Stimulated activated CD8-positive, alpha-beta memory T cell treated with anti-CD3 and anti-CD28 coated beads, Interleukin-7, amount 100 ng/mL, for 1 hour (primary cell): ENCODE measurements around the gene ZNF750.
A peak's percentile ranks its signal among the peaks of the same experiment; 100 is the strongest.

Experiments
- DNase-seq, 2 donors: peaks; one replicate each; pipeline ENCODE4 v3.0.0-alpha.2; 2020; ENCODE audit warnings: low read depth in 2 of 2

The ZNF750 gene

DNA sequence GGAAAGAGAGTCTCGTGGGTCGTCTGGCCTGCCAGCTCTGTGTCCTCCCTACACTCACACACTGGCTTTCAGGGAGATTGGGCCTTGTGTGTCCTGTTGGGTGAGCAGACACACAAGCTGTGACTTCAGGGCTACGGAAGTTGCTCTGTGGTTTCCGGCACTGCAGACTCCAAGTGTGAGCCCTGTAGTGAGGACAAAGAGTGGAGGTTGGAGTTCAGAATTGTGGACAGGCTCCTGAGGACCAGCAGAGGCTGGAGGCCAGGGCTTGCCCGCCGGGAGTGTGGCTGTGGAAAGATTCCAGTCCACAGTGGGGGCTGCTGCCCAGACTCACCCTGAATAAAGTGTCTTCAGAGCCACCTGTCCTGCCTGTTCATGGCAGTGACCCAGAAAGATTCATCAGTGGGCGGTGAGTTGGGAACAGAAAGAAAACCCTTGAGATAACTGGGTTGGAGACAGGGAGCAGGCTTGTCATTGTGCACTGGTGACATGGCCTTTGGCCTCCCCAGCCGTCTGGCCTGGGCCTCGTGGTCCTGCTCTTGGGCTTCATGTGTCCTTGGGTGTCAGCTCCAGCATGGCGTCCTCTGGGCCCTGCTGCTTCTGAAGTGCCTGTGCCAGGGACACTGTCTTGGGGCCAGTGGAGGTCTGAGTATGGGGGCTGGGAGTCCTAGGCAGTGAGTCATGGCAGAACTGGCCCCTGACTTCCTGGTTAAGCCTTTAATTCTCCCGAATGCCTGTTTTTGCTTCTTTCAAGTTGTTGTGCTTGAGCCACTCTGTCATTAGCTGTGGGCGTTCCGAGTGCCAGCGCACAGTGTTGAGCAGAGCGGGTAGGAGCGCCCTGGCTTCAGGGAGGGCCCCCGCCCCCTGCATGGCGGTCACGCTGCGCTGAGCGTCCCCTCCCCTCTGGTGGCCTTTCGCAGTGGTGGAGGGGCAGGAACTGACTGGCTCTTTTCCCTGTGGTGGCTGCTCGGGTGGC, 19.9 kb upstream of the ZNF750 start:
- DNase-seq = peak in 1 of 2 donors; percentile 22

DNA sequence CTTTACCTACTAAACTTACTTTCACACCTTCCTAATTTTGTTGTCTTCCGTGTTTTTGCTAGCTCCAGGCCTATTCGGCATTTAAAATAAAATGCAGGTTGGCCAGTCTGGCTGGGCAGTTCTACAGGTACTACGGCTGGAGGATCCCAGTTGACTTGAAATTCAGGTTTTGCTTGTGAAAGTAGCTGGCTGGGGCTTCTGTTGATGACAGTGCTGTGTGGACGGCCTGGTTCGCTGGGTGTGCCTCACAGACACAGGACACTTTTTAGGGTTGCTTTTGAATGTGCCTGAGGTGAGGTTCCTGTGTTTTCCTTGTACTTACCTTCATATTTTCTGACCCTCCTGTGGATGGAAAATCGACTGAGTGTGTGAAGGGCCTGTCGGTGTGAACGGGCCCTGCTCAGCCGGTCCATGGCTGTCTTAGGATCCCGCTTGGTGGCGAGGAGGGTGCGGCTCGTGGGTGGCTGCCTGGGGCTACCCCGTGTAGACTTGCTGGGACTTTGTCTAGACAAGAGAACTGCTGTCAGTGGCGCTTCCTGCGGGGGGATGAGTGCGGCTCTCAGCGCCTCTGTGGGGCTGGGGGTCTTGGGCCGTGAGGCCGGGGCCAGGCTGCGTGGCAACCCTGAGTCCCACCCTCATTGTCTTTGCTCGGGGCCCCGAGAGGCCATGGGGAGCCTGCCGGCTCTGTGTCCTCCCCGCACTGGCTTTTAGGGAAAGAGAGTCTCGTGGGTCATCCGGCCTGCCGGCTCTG, 18.7 kb upstream of the ZNF750 start:
- no peak for DNase-seq

- no peak for DNase-seq
These were observed 16.5 kb upstream of the ZNF750 start for GRCh38 chr17:82856361-82856760.

DNA sequence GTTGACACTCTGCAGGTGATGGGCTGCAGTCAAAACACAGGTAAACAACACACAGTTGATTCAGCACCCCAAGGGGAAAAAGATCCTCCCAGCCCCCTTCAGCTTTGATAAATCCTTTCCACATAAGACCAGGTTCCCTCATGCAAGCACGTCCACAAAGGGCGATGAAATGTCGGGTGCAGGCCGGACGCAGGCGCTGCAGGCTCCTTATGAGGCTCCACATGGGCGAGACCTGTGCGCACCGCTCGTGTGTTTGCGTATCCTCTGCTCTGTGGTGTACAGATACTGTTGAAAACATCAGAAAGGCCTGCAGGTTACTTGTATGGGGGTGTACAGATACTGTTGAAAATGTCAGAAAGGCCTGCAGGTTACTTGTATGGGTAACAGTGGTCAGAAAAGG, 14.4 kb upstream of the ZNF750 start:
- no peak for DNase-seq

DNA sequence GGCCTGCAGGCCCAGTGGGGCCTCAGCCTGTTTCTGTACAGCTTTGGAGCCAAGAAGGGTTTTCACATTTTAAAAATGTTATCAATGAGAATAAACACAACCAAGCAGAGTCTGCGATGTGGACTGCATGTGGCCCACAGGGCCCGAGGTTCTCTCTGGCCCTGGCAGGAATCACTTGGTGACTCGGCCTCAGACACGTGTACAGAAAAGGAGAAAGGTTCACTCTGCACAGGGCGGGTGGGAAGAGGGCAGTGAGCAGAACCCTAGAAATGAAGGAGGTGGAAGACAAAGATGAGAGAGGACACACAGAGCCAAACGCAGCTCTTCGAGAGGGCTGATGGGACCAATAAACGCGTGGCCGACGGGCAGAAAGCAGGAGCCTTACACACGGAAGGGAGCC, 11.6 kb upstream of the ZNF750 start:
- DNase-seq = no peak

DNA sequence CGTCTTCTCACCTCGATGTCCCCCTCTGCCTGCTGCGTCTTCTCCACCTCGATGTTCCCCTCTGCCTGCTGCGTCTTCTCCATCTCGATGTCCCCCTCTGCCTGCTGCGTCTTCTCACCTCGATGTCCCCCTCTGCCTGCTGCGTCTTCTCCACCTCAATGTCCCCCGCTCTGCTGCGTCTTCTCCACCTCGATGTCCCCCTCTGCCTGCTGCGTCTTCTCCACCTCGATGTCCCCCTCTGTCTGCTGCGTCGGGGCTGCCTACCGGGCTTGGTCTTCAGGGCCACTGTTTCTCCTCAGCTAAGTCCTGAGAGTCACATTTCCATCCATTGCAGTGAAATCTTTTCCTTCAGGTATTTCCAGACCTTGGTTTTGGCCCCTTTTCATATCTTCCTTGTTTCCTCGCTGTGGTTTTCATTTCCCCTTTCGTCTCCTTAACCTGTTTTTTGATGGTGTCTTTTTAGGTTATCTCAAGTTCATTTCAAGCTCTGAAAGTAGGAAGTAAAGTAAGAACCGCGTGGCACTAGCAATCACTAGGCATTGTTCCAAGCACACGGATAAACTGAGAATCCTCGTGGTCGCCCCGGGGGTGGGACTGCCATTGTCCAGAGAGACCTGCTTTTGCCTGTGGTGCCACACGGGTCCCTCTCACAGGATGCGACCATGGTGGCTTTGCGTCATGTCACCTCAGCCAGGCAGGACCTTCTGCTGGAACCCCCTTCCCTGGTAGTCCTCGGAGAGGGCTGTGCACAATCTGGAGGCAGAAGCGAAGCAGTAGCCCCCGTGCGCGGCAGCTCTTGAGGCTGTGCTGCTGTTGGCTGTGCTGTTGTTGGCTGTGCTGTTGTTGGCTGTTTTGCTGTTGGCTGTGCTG, 9.5 kb upstream of the ZNF750 start:
- DNase-seq = no peak

DNA sequence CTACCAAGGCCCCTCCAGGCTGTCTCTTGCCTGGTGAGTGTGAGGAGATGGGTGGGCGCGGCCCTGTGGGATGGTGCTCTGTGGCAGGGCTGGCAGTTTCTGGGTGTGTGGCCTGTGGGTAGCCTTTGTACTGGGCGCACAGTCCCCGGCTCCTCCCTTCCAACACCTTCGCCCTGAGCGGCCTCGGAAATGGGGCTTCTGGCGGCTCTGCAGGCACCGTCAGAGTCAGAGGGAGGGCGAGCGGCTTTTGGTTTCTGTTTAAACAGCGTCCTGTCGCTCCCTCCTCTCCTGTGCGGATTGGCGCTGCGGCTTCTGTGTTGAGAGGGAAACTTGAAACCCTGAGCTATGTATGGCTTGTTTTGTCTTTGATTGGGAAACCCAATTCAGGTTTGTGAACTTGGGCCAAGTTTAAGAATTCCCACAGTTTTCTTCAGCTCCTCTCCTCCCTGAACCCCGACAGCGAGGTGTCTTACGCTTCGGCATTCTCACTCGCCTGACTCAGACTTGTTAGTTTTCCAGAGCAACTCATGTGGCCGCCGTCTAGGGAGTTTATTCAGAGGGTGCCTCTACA, 8.3 kb upstream of the ZNF750 start:
- peak in 1 of 2 donors; percentile 17 for DNase-seq

DNA sequence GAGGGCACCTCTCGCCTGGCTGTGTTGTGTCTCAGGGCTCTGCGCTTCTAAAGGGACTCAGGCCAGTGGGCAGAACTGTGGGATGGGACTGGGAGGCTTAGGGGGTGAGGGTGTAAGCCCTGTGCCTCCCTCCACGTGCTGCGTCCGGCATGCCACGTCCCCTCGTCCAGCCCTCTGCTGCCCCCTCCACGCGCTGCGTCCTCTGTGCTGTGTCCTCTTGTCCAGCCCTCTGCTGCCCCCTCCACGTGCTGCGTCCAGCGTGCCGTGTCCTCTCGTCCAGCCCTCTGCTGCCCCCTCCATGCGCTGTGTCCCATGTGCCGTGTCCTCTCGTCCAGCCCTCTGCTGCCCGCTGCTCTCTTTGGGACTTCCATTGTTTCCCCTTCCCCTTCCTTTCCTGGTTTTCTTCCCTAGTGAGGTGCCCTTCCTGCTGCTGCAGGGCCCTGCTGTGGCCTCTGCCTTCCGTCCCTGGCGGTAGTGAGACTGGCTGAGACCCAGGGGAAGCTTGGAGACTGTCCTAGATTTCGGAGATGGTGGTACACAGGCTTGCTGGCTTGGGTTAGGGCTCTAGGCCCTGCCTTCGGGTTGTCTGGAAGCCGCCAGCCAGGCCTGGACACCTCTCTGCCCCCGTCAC, 6.4 kb upstream of the ZNF750 start:
- DNase-seq = no peak

DNA sequence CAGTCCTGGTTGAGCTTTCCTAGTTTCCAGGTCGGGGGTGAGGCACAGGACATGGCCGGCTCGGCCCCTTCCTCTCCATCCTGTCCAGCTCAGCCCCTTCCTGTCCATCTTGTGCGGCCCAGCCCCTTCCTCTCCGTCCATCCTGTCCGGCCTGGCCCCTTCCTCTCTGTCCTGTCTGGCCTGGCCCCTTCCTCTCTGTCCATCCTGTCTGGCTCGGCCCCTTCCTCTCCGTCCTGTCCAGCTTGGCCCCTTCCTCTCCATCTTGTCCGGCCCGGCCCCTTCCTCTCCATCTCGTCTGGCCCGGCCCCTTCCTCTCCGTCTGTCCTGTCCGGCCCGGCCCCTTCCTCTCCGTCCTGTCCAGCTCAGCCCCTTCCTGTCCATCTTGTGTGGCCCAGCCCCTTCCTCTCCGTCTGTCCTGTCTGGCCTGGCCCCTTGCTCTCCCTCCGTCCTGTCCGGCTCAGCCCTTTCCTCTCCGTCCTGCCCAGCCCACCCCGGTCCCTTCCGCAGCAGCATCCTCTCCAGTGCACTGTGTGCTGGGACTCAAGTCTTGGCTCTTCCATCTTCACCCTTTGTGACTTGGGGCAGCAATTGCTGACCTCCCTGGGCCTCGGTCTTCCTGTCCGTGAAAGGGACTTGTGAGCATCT, 5.5 kb upstream of the ZNF750 start:
- no peak for DNase-seq

DNA sequence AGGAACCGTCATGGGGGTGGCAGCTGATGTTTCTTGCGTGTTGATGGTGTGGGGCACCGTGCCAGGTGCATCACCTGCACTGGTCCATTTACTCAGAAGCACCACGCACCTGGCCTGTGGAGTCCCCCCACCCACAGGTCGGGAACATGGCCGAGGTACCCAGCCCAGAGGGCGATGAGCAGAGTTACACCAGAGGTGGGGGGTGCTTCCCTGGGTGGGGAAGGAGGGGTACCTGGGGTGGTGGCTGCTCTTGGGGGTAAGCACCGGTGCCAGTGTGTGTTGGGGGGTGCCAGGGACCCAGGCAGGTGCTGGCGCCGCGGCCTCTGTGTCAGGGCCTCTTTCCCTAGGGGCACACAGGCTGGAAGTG, 5.0 kb upstream of the ZNF750 start:
- DNase-seq = no peak

DNA sequence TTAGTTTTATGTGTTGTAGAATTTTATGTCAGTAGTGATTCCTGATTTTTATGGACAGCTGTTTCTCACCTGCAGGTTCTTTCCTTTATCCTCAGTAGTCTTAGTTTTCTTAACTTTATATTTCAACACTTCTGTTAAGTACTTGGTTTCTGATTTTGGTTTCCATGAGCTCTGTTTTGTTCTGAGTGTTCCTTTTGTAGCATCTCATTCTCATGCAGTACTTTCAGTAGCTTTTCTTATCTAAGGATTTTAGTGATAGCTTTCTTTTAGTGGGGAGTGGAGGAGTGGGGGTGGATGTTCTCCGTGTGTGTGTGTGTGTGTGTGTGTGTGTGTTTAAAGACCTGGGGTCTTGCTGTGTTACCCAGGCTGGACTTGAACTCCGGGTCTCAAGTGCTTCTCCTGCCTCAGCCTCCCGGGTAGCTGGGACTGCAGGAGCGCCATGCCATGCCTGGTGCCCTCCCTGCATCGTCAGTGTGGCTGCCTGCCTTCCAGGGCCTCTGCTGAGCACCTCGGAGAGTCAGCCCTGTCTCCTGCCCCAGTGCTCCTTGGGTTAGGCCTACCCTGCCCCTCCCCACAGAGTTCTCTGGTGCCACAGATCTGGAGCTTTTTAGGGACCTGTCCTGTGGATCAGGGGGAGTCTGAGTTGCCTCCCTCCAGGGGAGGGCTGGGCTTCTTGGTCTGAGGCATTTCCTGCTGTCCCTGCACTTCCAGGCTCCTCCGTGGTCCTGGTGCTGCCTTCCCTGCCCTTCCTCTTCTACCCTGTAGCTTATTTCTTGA, 4.3 kb upstream of the ZNF750 start:
- no peak for DNase-seq

DNA sequence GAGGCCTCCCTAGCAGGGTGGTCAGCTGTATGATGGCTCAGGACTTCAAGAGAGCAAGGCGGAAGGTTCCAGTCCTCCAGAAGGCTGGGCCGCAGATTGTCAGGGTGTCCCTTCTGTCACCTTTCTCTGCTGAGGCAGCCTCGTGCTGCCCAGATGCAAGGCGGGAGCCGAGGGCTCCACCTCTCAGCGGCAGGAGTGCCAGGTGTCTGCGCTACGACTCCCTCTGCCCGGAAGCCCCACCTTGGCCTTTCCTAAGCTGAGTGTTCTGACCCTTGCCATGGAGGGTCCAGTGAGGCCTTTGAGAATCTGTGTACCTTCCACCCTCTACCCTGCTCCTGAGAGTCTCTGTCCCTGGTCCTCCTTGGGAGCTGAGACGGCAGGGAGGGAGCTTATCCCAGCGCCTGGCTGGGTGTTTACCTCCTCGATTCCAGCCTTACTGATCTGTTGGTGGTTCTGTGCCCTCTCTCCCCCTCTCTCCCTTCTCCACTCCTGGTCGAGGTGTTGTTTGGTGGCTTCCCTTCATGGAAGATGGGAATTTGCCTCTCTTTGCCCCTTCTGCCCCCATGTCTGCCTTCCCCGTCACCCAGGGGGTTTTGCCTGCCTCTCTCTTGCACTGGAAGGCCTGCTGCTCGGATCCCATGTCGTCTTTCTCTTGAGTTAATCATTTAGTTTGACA, 2.2 kb upstream of the ZNF750 start:
- DNase-seq = no peak

DNA sequence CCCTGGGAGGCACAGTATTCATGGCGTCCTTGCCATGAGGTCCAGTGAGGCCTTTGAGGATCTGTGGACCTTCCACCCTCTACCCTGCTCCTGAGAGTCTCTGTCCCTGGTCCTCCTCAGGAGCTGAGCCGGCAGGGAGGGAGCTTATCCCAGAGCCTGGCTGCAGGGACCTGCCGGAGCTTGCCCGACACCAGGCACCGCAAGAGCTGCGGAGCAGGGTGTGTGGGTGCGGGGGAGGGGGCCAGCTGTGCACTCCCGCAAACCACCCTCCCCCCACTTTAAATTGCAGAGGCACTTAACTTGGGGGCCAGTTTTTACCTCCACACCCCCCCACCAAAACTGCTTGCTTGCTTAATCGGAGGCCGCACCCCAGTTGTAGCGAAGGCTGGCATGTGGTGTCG, 609 bp upstream of the ZNF750 start:
- DNase-seq = no peak

DNA sequence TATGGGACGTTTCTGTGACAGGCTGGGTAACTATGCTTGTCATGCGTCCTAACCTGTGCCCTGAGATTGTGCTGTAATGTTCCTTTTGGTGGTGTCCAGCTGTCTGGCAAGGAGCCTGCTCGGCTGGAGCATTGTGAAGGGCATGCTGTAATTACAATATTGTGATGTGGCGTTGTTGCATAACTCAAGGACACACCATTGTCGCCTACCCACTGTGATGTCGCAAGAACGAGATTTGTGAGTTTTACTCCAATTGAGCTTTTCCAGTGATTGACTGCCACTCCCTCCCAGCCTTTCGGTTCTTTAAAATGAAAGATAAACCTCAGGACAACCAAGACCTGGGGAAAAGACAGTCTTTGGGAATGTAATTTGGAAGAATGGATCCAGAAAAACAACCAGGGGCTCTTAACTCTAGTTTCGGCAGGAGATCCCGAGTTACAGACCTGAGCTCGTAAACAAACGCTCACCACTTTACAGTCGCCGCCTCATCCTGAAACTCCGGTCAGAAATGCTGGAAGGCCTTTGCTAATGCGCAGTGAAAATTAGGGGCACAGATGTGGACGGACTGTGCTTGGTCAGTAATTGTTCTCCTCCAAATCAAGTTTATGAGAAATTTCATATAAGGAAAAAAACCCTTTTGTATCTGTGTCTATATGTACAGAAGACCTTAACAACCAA, 1.3 kb downstream of the ZNF750 start:
- no peak for DNase-seq

GRCh38 chr17:82837586-82838320, 2.1 kb downstream of the ZNF750 start:
- DNase-seq = no peak

- no peak for DNase-seq
These were observed 2.9 kb downstream of the ZNF750 start for GRCh38 chr17:82836823-82837357.

DNA sequence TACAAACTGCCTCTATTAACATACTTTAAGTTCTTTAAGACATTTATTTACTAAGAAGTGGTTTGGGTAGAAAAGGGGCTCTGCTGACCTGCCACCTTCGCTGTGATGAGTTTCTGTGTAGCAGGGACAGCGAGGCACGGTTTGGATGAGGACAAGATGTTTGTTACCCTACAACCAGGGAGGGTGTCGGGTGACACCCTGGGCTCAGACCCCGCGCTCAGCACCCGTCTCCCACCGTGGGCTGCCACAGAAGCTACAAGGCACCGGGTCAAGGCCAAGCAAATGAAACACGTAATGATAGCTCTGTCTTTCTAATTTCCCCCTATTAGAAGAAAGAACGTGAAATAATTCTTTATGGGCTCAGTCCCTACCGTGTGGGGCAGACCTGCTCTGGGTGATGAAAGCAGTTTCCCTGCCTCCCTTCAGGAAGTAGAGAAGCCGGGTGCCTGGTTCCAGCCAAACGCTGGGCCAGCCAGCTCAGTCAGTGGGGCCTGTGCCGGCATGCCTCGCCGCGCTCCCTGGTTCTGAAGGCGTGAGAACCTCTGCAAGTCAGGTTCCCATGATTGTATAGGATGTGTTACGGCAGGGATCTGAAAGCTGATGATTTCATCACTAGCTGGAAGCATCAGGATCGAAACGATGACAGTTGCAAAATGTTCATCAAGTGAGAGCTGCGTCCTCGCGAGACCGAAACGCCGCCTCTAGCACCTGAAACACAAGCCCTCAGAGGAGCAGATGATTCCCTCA, 3.9 kb downstream of the ZNF750 start:
- no peak for DNase-seq
